Right atrium auricular region (tissue), 2 donors: ENCODE measurements around the gene ARHGEF25. TPM values are rescaled to one million over a fixed set of nuclear protein-coding genes. Genes with fewer than 3 reads are reported as not detected.
A peak's percentile ranks its signal among the peaks of the same experiment; 100 is the strongest.
"Not testable (repeated sequence)": the region's sequence is repeated elsewhere in the genome, so short reads cannot be mapped to it uniquely, and the experiment has no call there.

Experiments used
- DNase-seq: peaks from one replicate; pipeline ENCODE4 v3.0.0-alpha.2; 2019; ENCODE audit warnings: low spot score
- H3K27ac ChIP-seq, 2 donors: fragments of 200-600 bp; sonication (generic); 1 replicate in 1 of 2; 2 replicates in 1 of 2; pipeline ENCODE4 v1.5.1; 2016 to 2019
- H3K27me3 ChIP-seq, 2 donors: fragments of 200-600 bp; sonication (generic); one replicate each; pipeline versions ENCODE4 v1.5.1 to v1.6.0; 2017 to 2019
- H3K36me3 ChIP-seq: fragments of 200-600 bp; sonication (generic); one replicate; pipeline ENCODE4 v1.5.1; 2016
- H3K4me1 ChIP-seq, 2 donors: fragments of 200-600 bp; sonication (generic); one replicate each; pipeline versions ENCODE4 v1.5.1 to v1.6.0; 2017 to 2019
- H3K4me3 ChIP-seq, 2 donors: fragments of 200-600 bp; sonication (generic); 1 replicate in 1 of 2; 2 replicates in 1 of 2; pipeline ENCODE4 v1.5.1; 2017 to 2019; ENCODE audit warnings: mild to moderate bottlenecking in 1 of 2, moderate library complexity in 1 of 2
- H3K9me3 ChIP-seq, 2 donors: fragments of 200-600 bp; sonication (generic); one replicate each; pipeline ENCODE4 v1.5.1; 2019
- CTCF ChIP-seq, 2 donors: fragments of 200-600 bp; sonication (generic); IDR thresholded peaks; one replicate each; pipeline ENCODE4 v1.5.1; 2019; ENCODE audit warnings: antibody characterized with exemption in 2 of 2
- total RNA-seq, 2 donors: library from RNA; depleted of rRNA; stranded (reverse); fragments of >200 nt; gene quantifications; one replicate each; pipeline ENCODE4 v1.1.0, GENCODE V29; 2016

Gene ARHGEF25
- total RNA-seq, 2 donors from 2014 or later: 7.4 to 11.0 TPM

GRCh38 chr12:57631566-57632072, 20.4 kb downstream of the ARHGEF25 start:
- Histone ChIP-seq H3K27ac (no peak overlapping the region), H3K4me1 (peaks cover 0 to 31% of the 10 kb centered on the region in 2 donors), H3K4me3 (peak overlapping the region; percentile 40 to 65), H3K36me3 (no peaks in the 10 kb centered on the region), H3K9me3 (no peaks in the 10 kb centered on the region), H3K27me3 (peaks cover 3 to 13% of the 10 kb centered on the region in 2 donors)
- TF ChIP-seq CTCF (IDR thresholded peaks at IDR 0.05): no peak
- DNase-seq: peak; percentile 40

GRCh38 chr12:57632073-57632957, 21.1 kb downstream of the ARHGEF25 start:
- peaks cover 0 to 30% of the 10 kb centered on the region in 2 donors for H3K4me1 ChIP-seq
- H3K27ac ChIP-seq: peak overlapping the region in 1 of 2 donors; percentile 35
- H3K36me3 ChIP-seq: no peaks in the 10 kb centered on the region
- peaks cover 3 to 13% of the 10 kb centered on the region in 2 donors for H3K27me3 ChIP-seq
- DNase-seq: peak; percentile 55
- peak overlapping the region; percentile 40 to 65 for H3K4me3 ChIP-seq
- no peak for TF ChIP-seq CTCF (IDR thresholded peaks at IDR 0.05)
- H3K9me3 ChIP-seq: no peaks in the 10 kb centered on the region

- peak; percentile 58 for DNase-seq
- Histone ChIP-seq H3K27me3 (peaks cover 0 to 6% of the 10 kb centered on the region in 2 donors), H3K27ac (peak within 1 kb of the TSS in 1 of 2 donors; percentile 35), H3K36me3 (no peaks in the 10 kb centered on the region), H3K9me3 (no peaks in the 10 kb centered on the region), H3K4me1 (peaks cover 0 to 22% of the 10 kb centered on the region in 2 donors), H3K4me3 (peak within 1 kb of the TSS; percentile 40 to 65)
- TF ChIP-seq CTCF (IDR thresholded peaks at IDR 0.05): peak; percentile 95 to 96
Observed at GRCh38 chr12:57632958-57633840, 22.0 kb downstream of the ARHGEF25 start, which contains the start of gene B4GALNT1. B4GALNT1 (minus strand) TSS chr12:57633201; CDS start chr12:57632132, 1,069 bp downstream.

GRCh38 chr12:57636731-57637130, 25.5 kb downstream of the ARHGEF25 start:
- not testable (repeated sequence) for H3K36me3 ChIP-seq, H3K27ac ChIP-seq, H3K4me3 ChIP-seq, H3K27me3 ChIP-seq, H3K9me3 ChIP-seq
- DNase-seq: peak; percentile 56
- H3K4me1 ChIP-seq: peaks cover 0 to 18% of the 10 kb centered on the region in 2 donors

- Histone ChIP-seq H3K9me3 (no peaks in the 10 kb centered on the region), H3K27ac (no peak overlapping the region), H3K27me3 (no peaks in the 10 kb centered on the region), H3K36me3 (no peaks in the 10 kb centered on the region), H3K4me3 (no peak overlapping the region), H3K4me1 (peaks cover 0 to 12% of the 10 kb centered on the region in 2 donors)
- DNase-seq: peak; percentile 46
- no peak for TF ChIP-seq CTCF (IDR thresholded peaks at IDR 0.05)
Observed at GRCh38 chr12:57637364-57637763, 26.1 kb downstream of the ARHGEF25 start.
